ENCODE data around the gene UBD. TPM values are rescaled to one million over a fixed set of nuclear protein-coding genes. Genes with fewer than 3 reads are reported as not detected.

Gene UBD
- total and polyA plus RNA-seq, 2 of the 13 experiments (the other 11 are each of a cell fraction or from before 2014, with no cell fraction given): 13.9 to 172 TPM

DNA sequence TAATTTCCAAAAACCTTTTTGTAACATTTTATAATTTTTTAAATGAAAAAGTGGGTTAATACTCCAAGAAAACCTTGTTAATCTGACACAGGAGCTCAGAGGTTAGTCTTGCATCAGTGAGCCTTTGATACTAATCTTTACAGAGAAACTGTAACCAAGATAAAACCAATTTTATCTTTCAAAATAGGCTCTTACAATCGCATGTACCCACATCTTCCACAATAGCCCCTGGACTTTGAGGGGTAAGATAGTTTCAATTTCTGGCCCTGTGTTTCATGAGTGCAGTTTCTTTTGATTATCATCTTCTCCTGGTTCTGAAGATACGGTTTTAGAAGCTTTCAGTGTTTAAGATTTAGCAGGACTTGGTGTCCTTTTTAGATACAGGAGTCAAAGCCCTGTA is 37.3 kb downstream of the UBD start:
- no peaks in the 10 kb centered on the region for H3K36me3 ChIP-seq (replicated peaks in 1 of 2; ENCODE audit: control insufficient read depth in 1 of 2, insufficient read depth in 2 of 2, low read length in 2 of 2)
- H3K9ac ChIP-seq (ENCODE audit: insufficient read depth, low read depth, low read length): no peak overlapping the region
- in situ Hi-C loops (cut with HindIII; ENCODE audit: extremely low pct_ligation_motif_present, low pct_unique_long_range_greater_than_20kb): no loop called here
- FAIRE-seq: no peak
- H3K4me3 ChIP-seq (replicated peaks in 1 of 3; ENCODE audit: insufficient read depth in 1 of 3, low read depth in 2 of 3, low read length in 3 of 3): no peak overlapping the region
- intact Hi-C loops (cut with micrococcal nuclease; ENCODE audit: unreplicated experiment): no loop called here
- H3K79me2 ChIP-seq (ENCODE audit: insufficient read depth, low read length): no peaks in the 10 kb centered on the region
- ChIA-PET POLR2A (no interaction called here), CTCF (ENCODE audit: low intra/inter-chr PET ratio, low total read pairs) (no interaction called here)
- no peaks in the 10 kb centered on the region for H3K4me1 ChIP-seq (ENCODE audit: insufficient read depth, low read length)
- no peak overlapping the region for H3K27ac ChIP-seq (ENCODE audit: extremely low read length, insufficient read depth, low read length)
- no peak for TF ChIP-seq SP140L (CRISPR knock-in tag; IDR thresholded peaks at IDR 0.05; ENCODE audit: borderline replicate concordance)
- no peak for TF ChIP-seq ZNF720 (CRISPR knock-in tag; IDR thresholded peaks at IDR 0.05)
- TF ChIP-seq ELF1 (CRISPR knock-in tag; IDR thresholded peaks at IDR 0.05): no peak
- TF ChIP-seq ZMAT3 (CRISPR knock-in tag; conservative IDR thresholded peaks at IDR 0.05): no peak
- TF ChIP-seq SSRP1 (CRISPR knock-in tag; IDR thresholded peaks at IDR 0.05): no peak
- TF ChIP-seq NFIB (CRISPR knock-in tag; IDR thresholded peaks at IDR 0.05; ENCODE audit: borderline replicate concordance): no peak
- no peak for TF ChIP-seq SALL2 (CRISPR knock-in tag; IDR thresholded peaks at IDR 0.05)
- TF ChIP-seq, protein P1, sequence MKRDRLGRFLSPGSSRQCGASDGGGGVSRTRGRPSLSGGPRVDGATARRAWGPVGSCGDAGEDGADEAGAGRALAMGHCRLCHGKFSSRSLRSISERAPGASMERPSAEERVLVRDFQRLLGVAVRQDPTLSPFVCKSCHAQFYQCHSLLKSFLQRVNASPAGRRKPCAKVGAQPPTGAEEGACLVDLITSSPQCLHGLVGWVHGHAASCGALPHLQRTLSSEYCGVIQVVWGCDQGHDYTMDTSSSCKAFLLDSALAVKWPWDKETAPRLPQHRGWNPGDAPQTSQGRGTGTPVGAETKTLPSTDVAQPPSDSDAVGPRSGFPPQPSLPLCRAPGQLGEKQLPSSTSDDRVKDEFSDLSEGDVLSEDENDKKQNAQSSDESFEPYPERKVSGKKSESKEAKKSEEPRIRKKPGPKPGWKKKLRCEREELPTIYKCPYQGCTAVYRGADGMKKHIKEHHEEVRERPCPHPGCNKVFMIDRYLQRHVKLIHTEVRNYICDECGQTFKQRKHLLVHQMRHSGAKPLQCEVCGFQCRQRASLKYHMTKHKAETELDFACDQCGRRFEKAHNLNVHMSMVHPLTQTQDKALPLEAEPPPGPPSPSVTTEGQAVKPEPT (CRISPR knock-in tag; IDR thresholded peaks at IDR 0.05; ENCODE audit: low read depth): no peak
- no peak for TF ChIP-seq HNF4A (CRISPR knock-in tag; IDR thresholded peaks at IDR 0.05)
- no peak for TF ChIP-seq ZNF17 (CRISPR knock-in tag; IDR thresholded peaks at IDR 0.05)
- TF ChIP-seq, protein P2, sequence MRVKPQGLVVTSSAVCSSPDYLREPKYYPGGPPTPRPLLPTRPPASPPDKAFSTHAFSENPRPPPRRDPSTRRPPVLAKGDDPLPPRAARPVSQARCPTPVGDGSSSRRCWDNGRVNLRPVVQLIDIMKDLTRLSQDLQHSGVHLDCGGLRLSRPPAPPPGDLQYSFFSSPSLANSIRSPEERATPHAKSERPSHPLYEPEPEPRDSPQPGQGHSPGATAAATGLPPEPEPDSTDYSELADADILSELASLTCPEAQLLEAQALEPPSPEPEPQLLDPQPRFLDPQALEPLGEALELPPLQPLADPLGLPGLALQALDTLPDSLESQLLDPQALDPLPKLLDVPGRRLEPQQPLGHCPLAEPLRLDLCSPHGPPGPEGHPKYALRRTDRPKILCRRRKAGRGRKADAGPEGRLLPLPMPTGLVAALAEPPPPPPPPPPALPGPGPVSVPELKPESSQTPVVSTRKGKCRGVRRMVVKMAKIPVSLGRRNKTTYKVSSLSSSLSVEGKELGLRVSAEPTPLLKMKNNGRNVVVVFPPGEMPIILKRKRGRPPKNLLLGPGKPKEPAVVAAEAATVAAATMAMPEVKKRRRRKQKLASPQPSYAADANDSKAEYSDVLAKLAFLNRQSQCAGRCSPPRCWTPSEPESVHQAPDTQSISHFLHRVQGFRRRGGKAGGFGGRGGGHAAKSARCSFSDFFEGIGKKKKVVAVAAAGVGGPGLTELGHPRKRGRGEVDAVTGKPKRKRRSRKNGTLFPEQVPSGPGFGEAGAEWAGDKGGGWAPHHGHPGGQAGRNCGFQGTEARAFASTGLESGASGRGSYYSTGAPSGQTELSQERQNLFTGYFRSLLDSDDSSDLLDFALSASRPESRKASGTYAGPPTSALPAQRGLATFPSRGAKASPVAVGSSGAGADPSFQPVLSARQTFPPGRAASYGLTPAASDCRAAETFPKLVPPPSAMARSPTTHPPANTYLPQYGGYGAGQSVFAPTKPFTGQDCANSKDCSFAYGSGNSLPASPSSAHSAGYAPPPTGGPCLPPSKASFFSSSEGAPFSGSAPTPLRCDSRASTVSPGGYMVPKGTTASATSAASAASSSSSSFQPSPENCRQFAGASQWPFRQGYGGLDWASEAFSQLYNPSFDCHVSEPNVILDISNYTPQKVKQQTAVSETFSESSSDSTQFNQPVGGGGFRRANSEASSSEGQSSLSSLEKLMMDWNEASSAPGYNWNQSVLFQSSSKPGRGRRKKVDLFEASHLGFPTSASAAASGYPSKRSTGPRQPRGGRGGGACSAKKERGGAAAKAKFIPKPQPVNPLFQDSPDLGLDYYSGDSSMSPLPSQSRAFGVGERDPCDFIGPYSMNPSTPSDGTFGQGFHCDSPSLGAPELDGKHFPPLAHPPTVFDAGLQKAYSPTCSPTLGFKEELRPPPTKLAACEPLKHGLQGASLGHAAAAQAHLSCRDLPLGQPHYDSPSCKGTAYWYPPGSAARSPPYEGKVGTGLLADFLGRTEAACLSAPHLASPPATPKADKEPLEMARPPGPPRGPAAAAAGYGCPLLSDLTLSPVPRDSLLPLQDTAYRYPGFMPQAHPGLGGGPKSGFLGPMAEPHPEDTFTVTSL (CRISPR knock-in tag; IDR thresholded peaks at IDR 0.05; ENCODE audit: borderline replicate concordance): no peak
- TF ChIP-seq, protein P3, sequence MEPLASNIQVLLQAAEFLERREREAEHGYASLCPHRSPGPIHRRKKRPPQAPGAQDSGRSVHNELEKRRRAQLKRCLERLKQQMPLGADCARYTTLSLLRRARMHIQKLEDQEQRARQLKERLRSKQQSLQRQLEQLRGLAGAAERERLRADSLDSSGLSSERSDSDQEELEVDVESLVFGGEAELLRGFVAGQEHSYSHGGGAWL (CRISPR knock-in tag; IDR thresholded peaks at IDR 0.05): no peak
- no peak for TF ChIP-seq HOXA7 (CRISPR knock-in tag; IDR thresholded peaks at IDR 0.05)
- TF ChIP-seq, protein P4, sequence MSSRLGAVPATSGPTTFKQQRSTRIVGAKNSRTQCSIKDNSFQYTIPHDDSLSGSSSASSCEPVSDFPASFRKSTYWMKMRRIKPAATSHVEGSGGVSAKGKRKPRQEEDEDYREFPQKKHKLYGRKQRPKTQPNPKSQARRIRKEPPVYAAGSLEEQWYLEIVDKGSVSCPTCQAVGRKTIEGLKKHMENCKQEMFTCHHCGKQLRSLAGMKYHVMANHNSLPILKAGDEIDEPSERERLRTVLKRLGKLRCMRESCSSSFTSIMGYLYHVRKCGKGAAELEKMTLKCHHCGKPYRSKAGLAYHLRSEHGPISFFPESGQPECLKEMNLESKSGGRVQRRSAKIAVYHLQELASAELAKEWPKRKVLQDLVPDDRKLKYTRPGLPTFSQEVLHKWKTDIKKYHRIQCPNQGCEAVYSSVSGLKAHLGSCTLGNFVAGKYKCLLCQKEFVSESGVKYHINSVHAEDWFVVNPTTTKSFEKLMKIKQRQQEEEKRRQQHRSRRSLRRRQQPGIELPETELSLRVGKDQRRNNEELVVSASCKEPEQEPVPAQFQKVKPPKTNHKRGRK (CRISPR knock-in tag; IDR thresholded peaks at IDR 0.05): no peak
- no peak for TF ChIP-seq ZNF850 (CRISPR knock-in tag; conservative IDR thresholded peaks at IDR 0.05)
- TF ChIP-seq ZBTB42 (CRISPR knock-in tag; IDR thresholded peaks at IDR 0.05): no peak
- no peaks in the 10 kb centered on the region for H3K27me3 ChIP-seq (ENCODE audit: control insufficient read depth in 1 of 2, insufficient read depth in 2 of 2, low read length in 2 of 2)
- no peaks in the 10 kb centered on the region for H3K9me3 ChIP-seq (ENCODE audit: low read length)
- H4K20me1 ChIP-seq (ENCODE audit: insufficient read depth, low read length): no peaks in the 10 kb centered on the region
- 0% methylated on average over 2 of the region's 2 CpGs for WGBS (ENCODE audit: low lambda C conversion rate)
- H3K4me2 ChIP-seq (ENCODE audit: low read depth, low read length): no peak overlapping the region
- no peak for DNase-seq (ENCODE audit: low spot score)
- no peak overlapping the region for H2AFZ ChIP-seq (ENCODE audit: low read length)
- no peak for ATAC-seq
- BruUV-seq (replicated peaks): no TSS peak

Measured in HepG2 (cell line).